CD4-positive, alpha-beta T cell treated with Interleukin-12 subunit alpha and Interleukin-12 subunit beta, for 1 hour (primary cell): Measurements from ENCODE around the gene MOCS3.

Experiments
- DNase-seq: peaks from one replicate; pipeline ENCODE4 v3.0.0-alpha.2; 2020

Gene MOCS3, protein sequence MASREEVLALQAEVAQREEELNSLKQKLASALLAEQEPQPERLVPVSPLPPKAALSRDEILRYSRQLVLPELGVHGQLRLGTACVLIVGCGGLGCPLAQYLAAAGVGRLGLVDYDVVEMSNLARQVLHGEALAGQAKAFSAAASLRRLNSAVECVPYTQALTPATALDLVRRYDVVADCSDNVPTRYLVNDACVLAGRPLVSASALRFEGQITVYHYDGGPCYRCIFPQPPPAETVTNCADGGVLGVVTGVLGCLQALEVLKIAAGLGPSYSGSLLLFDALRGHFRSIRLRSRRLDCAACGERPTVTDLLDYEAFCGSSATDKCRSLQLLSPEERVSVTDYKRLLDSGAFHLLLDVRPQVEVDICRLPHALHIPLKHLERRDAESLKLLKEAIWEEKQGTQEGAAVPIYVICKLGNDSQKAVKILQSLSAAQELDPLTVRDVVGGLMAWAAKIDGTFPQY

DNA sequence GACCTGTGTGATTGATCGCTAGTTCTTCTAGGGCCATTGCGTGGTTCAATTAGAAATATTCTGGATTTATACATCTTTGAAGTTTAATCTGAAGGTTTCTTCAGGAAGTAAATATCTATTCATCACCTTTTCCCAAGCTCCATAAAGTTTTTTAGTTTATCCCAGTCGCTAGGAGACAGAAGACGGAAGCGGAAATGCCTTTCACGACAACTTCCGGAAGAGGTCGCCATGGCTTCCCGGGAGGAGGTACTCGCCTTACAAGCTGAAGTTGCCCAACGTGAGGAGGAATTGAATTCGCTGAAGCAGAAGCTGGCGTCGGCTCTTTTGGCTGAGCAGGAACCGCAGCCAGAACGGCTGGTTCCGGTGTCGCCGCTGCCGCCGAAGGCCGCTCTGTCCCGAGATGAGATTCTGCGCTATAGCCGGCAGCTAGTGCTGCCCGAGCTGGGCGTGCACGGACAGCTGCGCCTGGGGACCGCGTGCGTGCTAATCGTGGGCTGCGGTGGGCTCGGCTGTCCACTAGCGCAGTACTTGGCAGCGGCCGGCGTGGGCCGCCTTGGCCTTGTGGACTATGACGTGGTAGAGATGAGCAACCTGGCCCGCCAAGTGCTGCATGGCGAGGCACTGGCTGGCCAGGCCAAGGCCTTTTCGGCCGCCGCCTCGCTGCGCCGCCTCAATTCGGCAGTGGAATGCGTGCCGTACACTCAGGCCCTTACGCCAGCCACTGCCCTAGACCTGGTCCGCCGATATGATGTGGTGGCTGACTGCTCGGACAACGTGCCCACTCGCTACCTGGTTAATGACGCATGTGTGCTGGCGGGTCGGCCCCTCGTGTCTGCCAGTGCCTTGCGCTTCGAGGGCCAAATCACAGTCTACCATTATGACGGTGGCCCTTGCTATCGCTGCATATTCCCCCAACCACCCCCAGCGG is at the start of gene MOCS3:
Gene MOCS3 (plus strand): TSS at position 204 of the 928 bp plus-strand sequence. CDS start 25 bp downstream, at position 229.
- DNase-seq: peak; percentile 90

DNA sequence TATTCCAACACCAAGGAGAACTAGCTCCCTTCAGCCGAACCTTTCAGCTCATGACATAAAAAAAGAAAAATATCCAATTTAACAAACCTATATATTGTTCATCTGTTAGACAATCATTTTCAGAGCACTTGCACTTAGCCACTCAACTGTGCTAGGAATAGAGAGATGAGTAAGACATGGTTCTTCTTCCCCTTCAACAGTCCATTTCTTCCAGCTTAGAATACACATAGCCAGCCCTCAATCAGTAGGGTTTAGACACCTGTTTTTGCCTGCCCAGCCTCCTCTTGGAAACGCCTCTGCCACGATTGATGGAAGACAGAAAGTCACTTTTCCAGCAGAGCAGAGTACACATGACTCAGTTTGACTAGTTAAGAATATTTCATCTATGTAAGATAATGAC is 49.2 kb upstream of the MOCS3 start:
- no peak for DNase-seq

DNA sequence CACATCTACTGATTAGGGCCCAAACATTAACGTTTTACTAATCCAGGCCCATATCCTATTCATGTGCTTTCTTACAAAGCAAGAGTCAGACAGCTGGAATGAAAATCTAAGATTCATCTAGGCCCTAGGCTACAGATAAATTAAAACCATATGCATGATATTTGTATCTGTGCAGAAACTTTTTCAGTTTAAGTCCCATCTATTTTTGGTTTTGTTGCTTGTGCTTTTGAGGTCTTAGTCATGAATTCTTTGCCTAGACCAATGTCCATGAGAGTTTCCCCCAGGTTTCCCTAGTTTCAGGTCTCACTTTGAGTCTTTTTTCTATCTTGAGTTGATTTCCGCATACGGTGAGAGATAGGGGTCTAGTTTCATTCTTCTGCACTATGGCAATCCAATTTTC is 47.6 kb upstream of the MOCS3 start:
- DNase-seq: no peak

DNA sequence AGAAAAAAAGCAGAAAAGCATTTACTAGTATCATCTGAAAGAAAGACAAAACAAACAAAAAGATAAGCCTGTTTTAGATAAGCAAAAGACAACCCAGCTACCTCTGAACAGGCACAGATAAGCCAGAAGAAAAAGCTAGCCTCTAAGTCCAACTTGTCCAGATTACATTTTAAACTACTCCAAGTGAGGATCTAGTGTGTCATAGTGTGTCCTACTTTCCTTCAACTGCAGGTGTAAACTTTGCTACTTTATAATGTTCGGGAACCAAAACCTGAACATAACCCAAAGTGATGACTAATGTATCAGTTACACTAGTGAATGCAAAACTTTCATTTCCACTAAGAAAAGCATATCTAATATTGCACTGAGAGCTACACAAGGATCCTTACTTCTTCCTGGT is 46.9 kb upstream of the MOCS3 start:
- DNase-seq: no peak

DNA sequence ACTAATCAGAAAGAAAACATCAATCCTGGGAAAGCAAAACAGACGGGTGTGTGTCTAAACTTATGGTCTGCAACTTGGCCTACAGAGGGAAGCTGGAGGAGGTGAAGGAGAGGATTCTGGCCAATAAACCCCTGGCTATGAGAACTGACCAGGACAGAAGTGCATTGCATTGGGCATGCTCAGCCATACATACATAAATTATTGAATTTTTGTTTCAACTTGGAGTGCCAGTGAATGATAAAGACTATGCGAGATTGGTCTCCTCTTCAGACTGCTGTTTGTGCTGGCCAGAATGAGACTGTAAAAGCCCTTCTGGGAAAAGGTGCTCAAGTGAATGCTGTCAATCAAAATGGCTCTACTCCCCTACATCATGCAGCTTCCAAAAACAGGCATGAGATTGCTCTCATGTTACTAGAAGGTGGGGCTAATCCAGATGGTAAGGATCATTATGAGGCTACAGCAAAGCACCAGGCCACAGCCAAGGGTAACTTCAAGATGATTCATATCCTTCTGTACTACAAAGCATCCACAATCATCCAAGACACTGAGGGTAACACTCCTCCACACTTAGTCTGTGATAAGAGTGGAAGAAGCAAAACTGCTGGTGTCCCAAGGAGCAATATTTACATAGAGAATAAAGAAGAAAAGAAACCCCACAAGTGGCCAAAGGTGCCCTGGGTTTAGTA is 44.8 kb upstream of the MOCS3 start:
- no peak for DNase-seq

DNA sequence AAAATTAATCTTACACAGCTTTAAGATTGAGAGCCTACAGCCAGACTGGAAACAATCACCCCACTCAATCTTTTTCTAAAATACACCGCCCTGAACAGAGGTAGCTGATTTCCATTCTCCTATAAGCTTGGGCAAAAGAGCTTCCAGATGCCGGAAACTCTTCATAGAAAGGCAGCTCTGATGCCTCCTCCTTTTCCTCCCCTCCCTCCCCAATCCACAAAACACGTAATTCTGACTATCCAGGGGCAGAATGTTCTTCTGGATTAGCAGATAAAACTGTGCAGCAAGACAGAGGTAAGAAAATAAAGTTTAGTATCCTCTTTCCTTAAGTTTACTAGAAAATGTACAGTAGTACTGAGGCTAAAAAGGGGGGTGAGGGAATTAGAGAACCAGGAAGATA is 43.2 kb upstream of the MOCS3 start:
- DNase-seq: no peak

DNA sequence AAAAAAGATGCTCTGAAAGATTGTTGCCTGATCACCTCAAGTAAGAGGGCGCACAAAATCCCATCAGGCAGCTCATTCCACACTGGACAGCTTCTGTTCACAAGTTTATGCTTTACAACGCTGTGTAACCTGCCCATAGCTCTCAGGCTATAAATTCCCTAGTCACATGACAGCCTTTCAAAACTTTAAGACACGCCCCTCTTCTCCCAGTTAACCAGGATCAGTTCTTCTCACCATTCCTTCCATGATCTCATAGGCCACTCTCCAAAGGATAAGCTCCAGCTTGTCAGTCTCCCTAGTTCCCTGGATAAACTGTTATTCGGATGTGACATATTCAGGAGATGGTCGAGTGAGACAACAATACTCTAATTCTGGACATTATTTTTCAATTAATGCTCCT is 42.4 kb upstream of the MOCS3 start:
- DNase-seq: no peak

DNA sequence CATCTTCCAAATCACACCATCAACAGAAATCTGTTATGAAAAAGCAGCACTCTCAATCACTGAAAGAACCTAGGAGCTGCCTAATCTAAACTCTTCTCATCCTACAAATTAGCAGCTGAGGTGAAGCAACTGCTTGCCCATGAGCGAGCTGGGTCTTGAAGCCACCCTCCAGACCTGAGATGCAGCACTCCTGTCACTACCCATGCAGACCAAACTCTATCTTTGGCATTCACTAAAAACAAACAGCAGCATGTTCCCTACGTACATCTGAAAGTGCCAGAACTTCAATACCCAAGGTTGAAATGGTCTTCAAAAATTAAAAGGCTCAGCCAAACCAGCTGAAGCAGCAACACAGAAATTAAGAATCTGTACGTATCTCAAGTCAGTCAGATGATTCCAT is 41.7 kb upstream of the MOCS3 start:
- no peak for DNase-seq

DNA sequence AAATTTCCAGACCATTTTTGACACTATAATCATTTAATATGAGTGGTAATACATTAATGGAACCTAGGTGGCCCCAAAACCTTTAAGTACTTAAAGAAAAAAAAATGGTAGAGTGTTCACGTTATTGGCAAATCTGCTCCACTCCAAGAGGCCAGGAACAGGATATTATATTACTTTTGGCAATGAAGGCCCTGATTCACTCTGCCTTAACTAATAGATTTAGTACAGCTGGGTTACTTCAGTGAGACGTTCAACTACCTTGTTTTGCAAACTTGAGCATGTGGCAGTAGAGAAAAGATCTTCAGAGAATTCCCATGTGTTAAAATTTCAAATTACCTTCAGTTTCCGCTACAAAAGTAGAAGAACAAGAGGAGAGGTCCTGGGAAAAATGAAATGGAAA is 40.2 kb upstream of the MOCS3 start:
- no peak for DNase-seq

DNA sequence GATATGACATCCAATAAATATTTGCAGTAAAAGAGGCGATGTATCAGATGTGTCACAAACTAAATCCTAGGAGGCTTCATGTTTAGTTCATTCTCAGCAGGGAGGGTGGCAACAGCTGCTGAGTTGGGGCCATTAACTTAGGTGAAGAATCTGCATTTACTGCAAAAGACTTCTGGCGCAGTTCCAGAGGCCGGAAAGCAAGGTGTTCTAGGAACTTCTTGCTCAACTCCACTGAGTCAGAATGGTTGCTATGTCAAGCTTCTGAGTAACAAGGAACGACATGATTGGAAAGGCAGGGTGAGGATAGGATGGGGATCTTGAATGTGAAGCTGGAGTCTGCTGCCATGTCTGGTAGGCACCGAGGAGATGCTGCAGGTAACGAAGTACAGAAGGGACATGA is 39.1 kb upstream of the MOCS3 start:
- no peak for DNase-seq

DNA sequence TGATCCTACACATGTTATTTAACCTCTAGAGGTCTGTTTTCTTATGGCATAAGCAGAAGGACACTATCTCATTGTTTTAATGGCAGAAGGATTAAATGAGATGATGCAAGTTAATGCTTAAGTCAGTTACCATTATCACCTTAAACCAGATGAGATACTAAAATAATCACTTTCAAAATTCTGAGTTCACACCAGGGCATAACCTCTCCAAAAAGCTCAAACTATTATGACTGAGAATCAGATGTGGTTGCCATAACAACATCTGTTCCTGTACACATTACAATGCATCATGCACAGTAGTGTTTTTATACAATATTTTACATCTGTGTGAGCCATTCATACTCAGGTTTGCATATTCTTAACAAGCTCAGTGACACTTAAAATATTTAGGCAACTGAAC is 37.6 kb upstream of the MOCS3 start:
- peak; percentile 22 for DNase-seq

DNA sequence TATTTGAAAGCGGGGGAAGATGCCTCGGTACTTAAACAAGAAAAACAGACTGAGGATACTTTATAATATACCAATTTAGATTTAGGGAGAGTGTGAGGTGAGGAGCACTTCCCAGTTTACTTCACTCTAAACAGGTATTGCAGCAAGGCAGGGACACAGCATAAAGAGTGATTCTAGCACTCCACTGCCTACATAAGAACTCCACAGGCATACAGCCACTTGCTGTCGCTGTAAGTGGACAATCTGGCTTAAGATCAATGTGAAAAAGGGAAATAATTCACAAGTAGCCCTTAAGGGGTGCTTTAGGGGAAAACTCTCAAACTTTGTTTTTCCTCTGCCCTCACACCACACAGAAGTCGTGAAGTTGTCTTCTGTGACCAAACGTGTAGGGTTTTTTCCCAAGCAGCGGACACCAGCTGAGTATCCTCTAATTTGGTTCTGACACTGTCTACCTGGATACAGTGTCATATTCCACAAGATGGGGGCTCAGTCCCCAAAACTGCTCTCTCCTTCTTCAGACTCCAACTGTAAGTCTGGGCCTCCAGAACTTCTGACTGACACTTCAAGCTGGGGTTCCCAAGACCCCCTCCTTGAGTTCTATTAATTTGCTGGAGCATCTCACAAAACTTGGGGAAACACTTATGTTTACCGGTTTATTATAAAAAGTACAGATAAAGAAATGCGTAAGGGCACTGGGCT is 36.7 kb upstream of the MOCS3 start:
- DNase-seq: no peak

DNA sequence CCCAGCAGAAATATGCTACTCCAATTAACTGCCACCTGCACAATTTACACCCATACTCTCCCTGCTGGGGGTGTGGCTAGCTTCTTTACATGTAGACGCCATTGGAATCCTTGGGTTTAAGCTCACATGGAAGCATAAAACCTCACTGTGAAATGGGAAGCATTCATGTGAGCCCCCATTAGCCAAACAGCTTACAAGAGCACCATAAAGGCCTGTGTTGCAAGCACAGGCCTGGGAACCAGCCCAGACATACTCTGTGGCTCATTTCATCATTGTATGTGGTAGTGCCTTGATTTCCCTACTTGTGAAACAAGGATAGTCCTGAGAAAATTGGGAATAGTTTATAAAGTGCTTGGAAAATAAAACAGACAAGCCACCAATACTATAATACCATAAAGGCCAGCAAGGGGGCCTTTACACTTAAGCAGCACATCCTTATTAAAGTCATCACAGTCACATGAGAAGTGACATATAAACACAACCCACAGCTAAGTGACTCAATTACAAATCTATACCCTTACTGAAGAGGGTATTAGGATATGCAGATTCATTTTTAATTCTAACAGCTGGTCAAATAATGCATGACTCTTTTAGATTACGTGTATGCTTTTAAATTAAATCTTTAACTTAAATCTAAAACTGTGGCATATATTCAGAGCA is 34.2 kb upstream of the MOCS3 start:
- no peak for DNase-seq

DNA sequence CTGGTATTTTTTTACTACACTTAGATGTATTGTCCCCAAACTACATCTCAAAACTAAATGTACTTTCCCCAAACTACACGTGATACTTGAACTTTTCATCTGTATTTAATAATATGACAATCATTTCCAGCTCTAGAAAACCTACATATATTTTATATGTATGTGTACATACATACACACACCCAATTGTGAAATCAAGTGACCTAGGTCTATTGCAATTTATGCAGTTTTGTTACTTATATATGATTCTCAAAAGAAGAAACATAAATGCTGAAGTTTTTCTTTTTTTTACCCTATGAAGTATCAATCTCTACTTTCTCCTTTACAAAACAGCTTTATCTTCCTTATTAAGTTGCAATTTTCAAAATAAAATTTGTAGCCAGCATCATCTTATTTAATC is 32.1 kb upstream of the MOCS3 start:
- DNase-seq: no peak

DNA sequence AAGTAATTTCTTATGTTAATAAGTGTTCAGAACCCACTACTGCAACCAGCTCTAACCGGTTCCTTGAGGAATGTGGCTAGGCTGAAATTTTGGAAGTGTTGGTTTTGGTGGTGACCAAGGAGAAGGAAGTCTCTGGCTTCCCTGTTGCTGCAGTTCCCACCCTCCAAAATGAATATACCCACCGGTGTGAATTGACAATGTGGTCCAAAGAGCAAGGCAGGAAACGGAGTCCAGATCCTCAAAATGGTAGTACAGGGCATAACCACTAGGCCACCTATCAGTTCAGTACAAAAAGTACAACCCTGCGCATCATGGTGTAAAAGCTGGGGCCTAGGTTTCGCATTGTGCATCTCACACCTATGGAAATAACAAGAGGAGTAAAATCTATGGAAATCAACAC is 30.1 kb upstream of the MOCS3 start:
- peak; percentile 8 for DNase-seq

DNA sequence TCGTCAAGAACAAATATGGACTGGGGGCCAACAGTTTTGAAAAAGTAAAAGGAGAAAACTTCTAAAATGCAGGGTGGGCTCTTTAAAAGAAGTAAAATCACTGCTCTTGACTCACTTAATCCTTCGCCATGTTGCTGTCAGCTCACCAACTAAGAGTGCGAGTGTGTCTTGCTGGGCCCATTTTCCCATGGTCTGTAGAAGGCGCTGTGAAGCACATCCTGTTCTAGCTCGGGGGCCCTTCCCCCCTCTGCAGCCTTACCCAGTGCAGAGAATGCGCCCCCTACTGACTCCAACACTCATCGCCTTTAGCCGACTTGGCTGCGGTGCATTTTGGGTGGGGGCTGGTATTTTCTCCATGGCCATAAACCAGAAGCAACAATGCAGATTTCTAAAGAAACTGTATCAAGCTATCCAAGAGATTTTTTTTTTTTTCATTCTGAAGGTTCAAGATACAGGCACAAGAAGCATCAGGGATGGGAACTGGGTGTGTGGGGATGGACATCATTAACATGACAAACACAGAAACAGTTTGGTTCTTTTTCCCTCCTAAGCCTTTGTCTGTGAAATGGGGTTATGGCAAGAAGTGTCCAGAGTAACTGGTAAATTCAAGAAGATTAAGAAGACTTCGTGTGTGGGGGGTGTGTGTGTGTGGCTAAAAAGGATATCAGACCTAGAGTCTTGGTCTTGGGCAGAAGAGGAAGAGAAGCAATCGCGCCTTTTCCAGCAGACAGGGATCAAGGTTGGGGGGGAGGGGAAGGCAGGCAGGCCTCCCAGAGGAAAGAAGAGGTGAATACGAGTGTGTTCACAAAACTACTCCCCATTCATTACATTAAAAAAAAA is 29.1 kb upstream of the MOCS3 start:
- DNase-seq: peak; percentile 95

DNA sequence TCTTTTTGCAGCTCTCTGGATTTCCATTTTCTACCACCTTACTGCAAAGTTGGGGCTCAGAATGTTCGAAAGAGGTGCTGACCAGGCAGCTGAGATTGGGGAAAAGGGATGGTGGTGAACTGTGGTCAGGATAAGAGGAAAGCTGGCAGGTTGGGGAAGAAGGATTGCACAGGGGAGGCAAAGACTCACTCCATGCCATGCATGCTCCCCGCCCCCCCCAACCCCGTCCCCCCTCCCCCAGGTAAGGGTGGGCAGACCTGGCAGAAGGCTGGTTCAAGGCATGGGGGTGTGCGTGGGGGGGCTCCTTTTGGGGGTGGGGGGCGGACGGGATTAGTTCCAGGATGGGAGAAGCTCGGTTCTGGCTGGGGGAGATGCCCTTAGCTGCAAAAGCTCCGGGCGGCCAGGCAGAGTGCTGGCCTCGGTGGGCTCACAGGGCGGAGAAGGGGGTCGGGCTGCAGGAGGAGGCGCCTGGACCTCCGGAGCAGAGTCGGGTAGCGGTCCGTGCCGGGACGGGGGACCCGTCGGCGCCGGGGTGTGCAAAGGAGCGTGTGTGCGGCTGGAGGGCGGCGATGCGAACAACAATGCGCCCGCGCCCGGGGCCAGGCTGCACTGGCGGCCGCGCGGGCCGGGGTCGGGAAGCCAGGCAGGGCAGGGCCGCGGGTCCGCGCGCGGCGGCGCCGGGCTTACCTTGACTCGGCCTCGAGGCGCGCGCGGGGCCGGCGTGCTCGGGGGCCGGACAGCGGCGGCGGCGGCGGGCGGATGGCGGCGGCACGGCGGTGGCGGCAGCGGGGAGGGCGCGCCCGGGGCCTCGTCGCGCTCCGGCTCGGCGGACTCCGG is 28.3 kb upstream of the MOCS3 start:
- no peak for DNase-seq

DNA sequence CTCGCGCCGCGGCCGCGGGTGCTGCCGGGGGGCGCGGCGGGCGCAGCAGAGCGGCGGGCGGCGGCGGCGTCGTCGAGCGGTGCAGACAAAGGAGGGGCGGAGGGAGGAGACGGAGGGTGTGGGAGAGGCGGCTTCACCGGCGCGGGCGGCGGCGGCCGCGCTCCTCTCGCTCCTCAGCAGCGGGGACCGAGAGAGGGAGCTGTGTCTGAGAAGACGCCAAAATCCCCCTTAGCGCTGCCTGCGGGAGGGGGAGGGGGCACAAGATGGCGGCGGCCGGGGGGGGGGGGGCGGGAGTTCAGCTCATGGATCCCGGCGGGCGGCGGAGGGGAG is 27.7 kb upstream of the MOCS3 start:
- no peak for DNase-seq

DNA sequence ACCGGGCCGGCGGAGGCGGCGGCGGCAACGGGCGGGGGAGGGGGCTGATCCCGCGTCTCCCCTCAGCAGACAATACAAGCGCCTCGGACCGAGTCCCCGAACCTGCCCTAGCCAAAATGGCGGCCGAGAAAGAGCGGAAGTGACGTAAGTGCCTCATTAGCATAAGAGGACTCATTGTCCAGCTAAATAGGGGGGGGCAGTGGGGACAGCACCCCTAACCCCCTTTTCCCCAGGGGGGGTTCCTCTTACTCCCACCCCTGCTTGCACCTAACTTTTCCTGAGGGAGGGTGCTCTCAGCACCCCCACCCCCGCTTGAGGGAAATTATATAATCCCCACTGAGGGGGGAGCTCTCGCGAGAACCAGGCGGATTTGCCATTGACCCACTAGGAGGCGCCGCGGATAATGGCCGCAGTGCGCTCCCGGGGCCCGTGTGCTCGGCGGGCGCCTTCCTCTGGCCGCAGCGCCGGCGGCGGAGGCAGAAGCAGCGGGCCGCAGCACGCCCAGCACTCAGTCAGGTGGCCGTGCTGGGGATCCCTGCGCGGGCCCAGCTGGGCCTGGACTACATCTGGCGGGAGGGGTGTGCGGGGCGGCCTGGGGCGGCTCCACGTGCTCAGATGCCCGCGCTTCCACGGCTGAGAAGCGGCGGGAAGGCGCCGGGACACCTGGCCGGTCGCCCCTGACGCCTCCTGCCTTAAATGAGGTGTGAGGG is 27.2 kb upstream of the MOCS3 start, which contains the start of gene ADNP:
Gene ADNP (minus strand): TSS at position 132 of the 710 bp plus-strand sequence. CDS start 27,441 bp downstream, outside the sequence.
- peak; percentile 93 for DNase-seq
